ENCODE data around the gene MCF2L. TPM values are rescaled to one million over a fixed set of nuclear protein-coding genes. Genes with fewer than 3 reads are reported as not detected.

The MCF2L gene
- total RNA-seq, 1 donor from 2014 or later, result not detected

DNA sequence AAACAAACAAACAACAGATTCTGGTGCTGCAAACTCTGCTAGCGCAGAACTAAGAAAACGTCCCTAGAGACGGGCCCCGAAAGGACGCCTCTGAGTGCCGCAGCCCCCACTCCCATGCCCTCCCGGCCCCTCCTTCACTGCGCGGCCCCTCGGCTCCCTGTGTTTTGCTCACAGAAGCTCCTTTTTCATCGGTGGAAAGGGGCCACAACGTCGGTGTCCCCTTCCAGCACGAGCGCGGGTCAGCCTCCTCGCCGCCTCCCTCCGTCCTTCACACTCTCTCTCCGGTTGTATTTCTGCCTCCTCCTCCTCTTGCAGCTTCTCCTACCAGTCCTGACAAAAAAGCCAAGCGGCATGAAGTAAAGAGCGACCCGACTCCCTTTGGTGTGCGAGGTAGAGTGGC, 121.8 kb downstream of the MCF2L start:
- no peaks in the 10 kb centered on the region for H3K4me1 Mint-ChIP-seq (ENCODE audit: low read depth)
- H3K9me3 Mint-ChIP-seq, result no peaks in the 10 kb centered on the region
- H3K36me3 Mint-ChIP-seq (ENCODE audit: low read depth), result no peaks in the 10 kb centered on the region
- H3K27ac Mint-ChIP-seq, result no peak overlapping the region
- intact Hi-C loops (cut with micrococcal nuclease), result no loop called here
- H3K27me3 Mint-ChIP-seq (ENCODE audit: insufficient read depth), result peaks cover 2% of the 10 kb centered on the region
- no peak overlapping the region for H3K4me3 Mint-ChIP-seq
- no peak for DNase-seq (ENCODE audit: low spot score)

GRCh38 chr13:113091211-113091771, 122.3 kb downstream of the MCF2L start:
- Mint-ChIP-seq H3K9me3 (no peaks in the 10 kb centered on the region), H3K4me1 (ENCODE audit: low read depth) (no peaks in the 10 kb centered on the region), H3K4me3 (no peak overlapping the region), H3K27ac (no peak overlapping the region), H3K36me3 (ENCODE audit: low read depth) (no peaks in the 10 kb centered on the region), H3K27me3 (ENCODE audit: insufficient read depth) (peaks cover 2% of the 10 kb centered on the region)
- DNase-seq (ENCODE audit: low spot score), result no peak
- intact Hi-C loops (cut with micrococcal nuclease), result no loop called here

DNA sequence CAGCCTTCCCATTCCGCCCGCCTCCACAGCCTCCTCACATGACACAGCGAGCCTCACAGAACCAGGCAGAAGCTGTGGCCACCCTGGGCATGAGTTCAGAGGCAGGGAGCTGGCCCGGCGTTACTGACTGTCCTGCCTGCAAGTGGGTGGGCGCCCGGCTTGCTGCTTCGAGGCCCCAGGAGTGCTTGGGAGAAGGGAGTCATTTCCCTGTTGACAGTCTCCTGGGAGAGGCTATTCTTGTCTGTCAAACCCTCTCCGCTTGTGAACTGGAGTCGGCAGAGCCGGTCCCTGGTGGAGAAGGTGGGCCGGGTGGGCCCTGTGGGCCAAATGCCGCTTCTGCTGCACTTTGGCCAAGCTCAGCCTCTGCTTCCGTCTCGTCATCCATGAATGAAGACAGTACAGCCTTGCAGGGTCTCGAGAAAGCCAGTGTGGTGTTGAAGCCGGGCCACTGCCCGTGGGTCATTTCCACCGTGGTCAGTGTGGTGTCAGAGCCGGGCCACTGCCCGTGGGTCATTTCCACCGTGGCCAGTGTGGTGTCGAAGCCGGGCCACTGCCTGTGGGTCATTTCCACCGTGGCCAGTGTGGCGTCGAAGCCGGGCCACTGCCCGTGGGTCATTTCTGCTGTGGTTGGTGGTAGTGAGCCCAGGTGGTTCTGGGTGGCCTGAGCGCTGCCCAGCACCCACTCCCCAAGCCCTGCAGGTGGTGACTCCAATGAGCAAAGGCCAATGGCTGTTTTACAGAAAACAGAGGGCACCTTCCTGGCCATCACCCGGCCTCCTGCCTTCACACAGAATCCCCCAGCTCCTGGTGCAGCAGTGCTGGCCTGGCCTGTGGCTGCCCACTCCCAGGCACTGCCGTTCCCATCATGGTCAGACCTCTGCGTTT, 123.1 kb downstream of the MCF2L start:
- DNase-seq (ENCODE audit: low spot score), result no peak
- Mint-ChIP-seq H3K4me1 (ENCODE audit: low read depth) (no peaks in the 10 kb centered on the region), H3K36me3 (ENCODE audit: low read depth) (no peaks in the 10 kb centered on the region), H3K9me3 (no peaks in the 10 kb centered on the region), H3K27ac (no peak overlapping the region), H3K4me3 (no peak overlapping the region), H3K27me3 (ENCODE audit: insufficient read depth) (peaks cover 2% of the 10 kb centered on the region)
- intact Hi-C loops (cut with micrococcal nuclease), result no loop called here

- intact Hi-C loops (cut with micrococcal nuclease), result no loop called here
- H3K4me1 Mint-ChIP-seq (ENCODE audit: low read depth), result no peaks in the 10 kb centered on the region
Measured at GRCh38 chr13:113092776-113093579, 124.0 kb downstream of the MCF2L start.

GRCh38 chr13:113093580-113094409, 124.8 kb downstream of the MCF2L start:
- intact Hi-C loops (cut with micrococcal nuclease), result no loop called here
- Mint-ChIP-seq H3K4me3 (no peak overlapping the region), H3K27me3 (ENCODE audit: insufficient read depth) (peaks cover 2% of the 10 kb centered on the region), H3K9me3 (no peaks in the 10 kb centered on the region), H3K36me3 (ENCODE audit: low read depth) (no peaks in the 10 kb centered on the region), H3K4me1 (ENCODE audit: low read depth) (no peaks in the 10 kb centered on the region), H3K27ac (no peak overlapping the region)
- no peak for DNase-seq (ENCODE audit: low spot score)

More at GRCh38 chr13:113092776-113093579, 124.0 kb downstream of the MCF2L start:
- no peak for DNase-seq (ENCODE audit: low spot score)
- H3K9me3 Mint-ChIP-seq, result no peaks in the 10 kb centered on the region
- no peaks in the 10 kb centered on the region for H3K36me3 Mint-ChIP-seq (ENCODE audit: low read depth)
- H3K27me3 Mint-ChIP-seq (ENCODE audit: insufficient read depth), result peaks cover 2% of the 10 kb centered on the region
- H3K4me3 Mint-ChIP-seq, result no peak overlapping the region
- no peak overlapping the region for H3K27ac Mint-ChIP-seq

DNA sequence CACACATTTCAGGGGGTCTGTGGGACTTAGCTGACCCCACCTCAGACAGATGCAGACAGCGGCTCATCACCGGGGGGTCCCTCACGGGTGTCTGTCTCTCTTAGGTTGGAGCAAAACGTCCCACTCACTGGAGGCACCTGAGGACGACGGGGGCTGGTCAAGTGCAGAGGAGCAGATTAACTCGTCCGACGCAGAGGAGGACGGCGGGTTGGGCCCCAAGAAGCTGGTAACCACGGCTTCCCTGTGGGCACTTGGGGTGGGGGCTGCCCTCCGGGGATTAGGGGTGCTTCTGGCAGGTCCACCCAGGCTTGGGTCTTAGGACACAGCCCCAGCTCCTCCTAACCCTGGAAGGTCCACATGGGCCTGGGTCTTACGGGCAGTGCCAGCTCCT, 125.4 kb downstream of the MCF2L start:
- Mint-ChIP-seq H3K4me3 (no peak overlapping the region), H3K4me1 (ENCODE audit: low read depth) (no peaks in the 10 kb centered on the region), H3K36me3 (ENCODE audit: low read depth) (no peaks in the 10 kb centered on the region), H3K27me3 (ENCODE audit: insufficient read depth) (peaks cover 2% of the 10 kb centered on the region), H3K27ac (no peak overlapping the region), H3K9me3 (no peaks in the 10 kb centered on the region)
- DNase-seq (ENCODE audit: low spot score), result no peak
- intact Hi-C loops (cut with micrococcal nuclease), result no loop called here

- intact Hi-C loops (cut with micrococcal nuclease), result no loop called here
- no peak overlapping the region for H3K4me3 Mint-ChIP-seq
- no peak overlapping the region for H3K27ac Mint-ChIP-seq
- H3K4me1 Mint-ChIP-seq (ENCODE audit: low read depth), result no peaks in the 10 kb centered on the region
- DNase-seq (ENCODE audit: low spot score), result no peak
- no peaks in the 10 kb centered on the region for H3K9me3 Mint-ChIP-seq
- no peaks in the 10 kb centered on the region for H3K36me3 Mint-ChIP-seq (ENCODE audit: low read depth)
- H3K27me3 Mint-ChIP-seq (ENCODE audit: insufficient read depth), result peaks cover 6% of the 10 kb centered on the region
Measured at GRCh38 chr13:113095146-113096051, 126.4 kb downstream of the MCF2L start.

- no peak overlapping the region for H3K27ac Mint-ChIP-seq
- H3K9me3 Mint-ChIP-seq, result no peaks in the 10 kb centered on the region
- no peak overlapping the region for H3K4me3 Mint-ChIP-seq
- no peaks in the 10 kb centered on the region for H3K36me3 Mint-ChIP-seq (ENCODE audit: low read depth)
- peaks cover 6% of the 10 kb centered on the region for H3K27me3 Mint-ChIP-seq (ENCODE audit: insufficient read depth)
- H3K4me1 Mint-ChIP-seq (ENCODE audit: low read depth), result no peaks in the 10 kb centered on the region
- intact Hi-C loops (cut with micrococcal nuclease), result no loop called here
- DNase-seq (ENCODE audit: low spot score), result no peak
Measured at GRCh38 chr13:113096052-113096744, 127.2 kb downstream of the MCF2L start.

GRCh38 chr13:113096745-113097305, 127.8 kb downstream of the MCF2L start:
- intact Hi-C loops (cut with micrococcal nuclease), result no loop called here
- no peak overlapping the region for H3K4me3 Mint-ChIP-seq
- H3K9me3 Mint-ChIP-seq, result no peaks in the 10 kb centered on the region
- no peaks in the 10 kb centered on the region for H3K4me1 Mint-ChIP-seq (ENCODE audit: low read depth)
- no peak for DNase-seq (ENCODE audit: low spot score)
- H3K27ac Mint-ChIP-seq, result no peak overlapping the region
- H3K36me3 Mint-ChIP-seq (ENCODE audit: low read depth), result no peaks in the 10 kb centered on the region
- H3K27me3 Mint-ChIP-seq (ENCODE audit: insufficient read depth), result peaks cover 6% of the 10 kb centered on the region

GRCh38 chr13:113097651-113098050, 128.6 kb downstream of the MCF2L start:
- H3K4me3 Mint-ChIP-seq, result no peak overlapping the region
- H3K9me3 Mint-ChIP-seq, result no peaks in the 10 kb centered on the region
- intact Hi-C loops (cut with micrococcal nuclease), result no loop called here
- no peak for DNase-seq (ENCODE audit: low spot score)
- no peaks in the 10 kb centered on the region for H3K4me1 Mint-ChIP-seq (ENCODE audit: low read depth)
- peaks cover 6% of the 10 kb centered on the region for H3K27me3 Mint-ChIP-seq (ENCODE audit: insufficient read depth)
- no peak overlapping the region for H3K27ac Mint-ChIP-seq
- H3K36me3 Mint-ChIP-seq (ENCODE audit: low read depth), result no peaks in the 10 kb centered on the region

DNA sequence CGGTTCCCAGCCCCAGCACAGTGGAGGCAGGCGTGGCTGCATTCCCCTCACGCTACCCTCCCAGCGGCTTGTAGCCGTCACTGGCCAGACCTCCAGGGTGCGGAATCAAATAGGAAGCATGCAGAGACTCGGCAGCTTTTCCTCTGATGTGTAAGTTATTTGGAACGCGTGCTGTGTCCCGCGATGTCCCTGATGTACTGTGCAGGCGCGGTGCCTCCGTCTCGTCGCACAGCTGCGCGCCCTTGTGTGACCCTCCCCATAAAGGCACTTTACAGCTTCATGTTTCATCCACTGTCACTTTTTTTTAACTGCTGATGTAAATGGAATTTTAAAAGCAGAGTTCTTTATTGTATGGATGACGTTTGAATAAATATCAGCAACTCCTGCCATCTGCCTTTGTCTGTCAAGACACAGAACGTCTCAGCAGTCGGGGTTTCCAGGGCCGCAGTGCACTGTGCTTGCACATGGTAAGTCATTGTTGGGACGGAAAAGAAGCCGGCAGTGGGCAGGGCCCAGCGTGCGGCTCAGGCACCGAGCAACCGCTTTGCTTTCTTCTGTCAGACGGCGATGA, 129.2 kb downstream of the MCF2L start:
- no peaks in the 10 kb centered on the region for H3K4me1 Mint-ChIP-seq (ENCODE audit: low read depth)
- H3K9me3 Mint-ChIP-seq, result no peaks in the 10 kb centered on the region
- DNase-seq (ENCODE audit: low spot score), result no peak
- H3K4me3 Mint-ChIP-seq, result no peak overlapping the region
- no peaks in the 10 kb centered on the region for H3K36me3 Mint-ChIP-seq (ENCODE audit: low read depth)
- peaks cover 6% of the 10 kb centered on the region for H3K27me3 Mint-ChIP-seq (ENCODE audit: insufficient read depth)
- H3K27ac Mint-ChIP-seq, result no peak overlapping the region
- intact Hi-C loops (cut with micrococcal nuclease), result no loop called here
